ENCODE data around the gene ATP1A4.

ATP1A4 gene

DNA sequence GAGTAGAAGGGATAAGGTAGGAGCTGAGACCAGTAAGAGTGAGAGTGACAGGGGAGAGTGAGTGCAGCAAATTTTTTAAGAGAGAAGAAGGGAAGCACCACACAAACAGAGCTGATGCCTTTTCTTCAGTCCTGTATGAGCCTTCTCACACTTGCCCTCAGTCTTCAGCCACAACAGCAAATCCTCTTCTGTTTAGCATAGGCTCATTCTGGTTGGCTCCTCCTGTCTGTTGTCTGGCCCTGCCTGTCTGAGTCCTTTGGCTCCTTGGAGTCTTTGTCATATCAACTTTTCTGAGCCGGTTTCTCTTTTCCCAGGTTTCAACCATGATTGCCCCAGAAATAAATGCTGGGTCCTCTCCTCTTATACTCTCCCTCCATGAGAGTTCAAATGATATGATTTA, 26.3 kb downstream of the ATP1A4 start:
- no peak for DNase-seq (ENCODE audit: low spot score)

DNA sequence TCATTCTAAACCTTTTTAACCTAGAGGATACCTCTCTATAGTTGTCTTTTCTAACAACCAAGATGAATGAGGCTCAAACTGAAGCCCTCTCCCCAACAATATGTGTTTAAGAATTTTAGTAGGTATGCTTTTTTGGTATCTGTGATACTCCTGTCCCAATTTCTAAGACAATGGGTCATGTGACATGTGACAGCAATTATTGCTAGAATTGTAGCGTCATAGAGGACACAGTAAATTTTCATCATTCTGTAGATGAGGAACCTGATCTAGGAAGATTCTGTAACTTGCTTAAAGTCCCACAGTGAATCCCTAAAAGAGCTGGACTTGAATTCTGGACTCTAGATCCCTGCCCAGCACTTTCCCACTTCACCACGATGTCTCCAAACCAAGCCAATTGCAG, 27.3 kb downstream of the ATP1A4 start:
- no peak for DNase-seq (ENCODE audit: low spot score)

DNA sequence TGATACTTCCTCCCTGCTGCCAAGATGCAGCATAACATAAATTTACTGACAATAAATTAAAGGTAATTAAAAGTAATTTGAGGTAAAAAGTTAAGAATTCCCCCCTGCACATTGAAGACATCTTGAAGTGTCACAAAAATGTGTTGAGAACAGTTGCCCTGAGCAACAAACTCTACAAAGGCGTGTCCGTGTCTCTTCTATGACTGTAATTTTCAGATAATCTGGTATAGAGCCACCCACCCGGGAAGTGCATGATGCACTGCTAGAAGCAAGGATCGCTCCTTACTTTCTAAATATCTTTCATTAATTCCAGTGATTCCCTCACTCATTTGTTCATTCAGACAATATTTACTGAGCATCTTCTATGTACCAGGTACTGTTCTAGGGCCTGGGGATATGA, 27.9 kb downstream of the ATP1A4 start:
- no peak for DNase-seq (ENCODE audit: low spot score)

DNA sequence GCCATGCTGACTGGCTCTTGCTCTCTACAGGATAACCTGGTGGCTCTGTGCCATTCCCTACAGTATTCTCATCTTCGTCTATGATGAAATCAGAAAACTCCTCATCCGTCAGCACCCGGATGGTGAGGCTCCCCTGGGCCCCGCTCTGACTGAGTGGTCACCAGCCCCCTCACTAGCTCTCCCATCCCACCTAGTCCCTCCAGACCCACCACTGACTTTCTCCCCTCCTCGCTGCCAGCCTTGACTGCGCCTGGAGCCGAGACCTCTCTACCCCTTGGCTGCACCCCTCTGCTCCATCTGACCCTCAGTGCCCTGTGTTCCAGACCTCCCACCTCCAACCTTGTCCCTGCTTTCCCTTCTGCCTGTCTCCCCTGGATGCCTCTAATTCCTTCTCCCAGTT, 34.8 kb downstream of the ATP1A4 start:
- DNase-seq (ENCODE audit: low spot score): no peak

DNA sequence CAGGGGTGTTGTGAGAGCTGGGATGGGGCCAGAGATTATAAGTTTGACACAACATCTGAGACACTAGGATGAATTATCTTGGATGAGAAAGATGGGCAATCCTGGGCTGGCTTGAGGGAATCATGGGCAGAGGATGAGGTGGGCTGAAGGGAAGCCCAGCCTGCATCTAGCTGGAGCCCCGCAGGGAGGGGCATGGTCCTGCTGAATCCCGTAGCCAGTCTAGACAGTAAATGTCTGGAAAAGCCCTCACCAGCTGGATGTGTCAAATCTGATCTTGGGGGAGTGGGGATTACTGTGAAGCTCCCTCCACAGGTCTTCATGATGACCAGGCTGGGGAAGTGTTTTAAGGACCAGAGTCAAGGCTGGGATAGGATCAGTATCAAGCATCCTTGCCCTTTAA, 35.3 kb downstream of the ATP1A4 start:
- DNase-seq (ENCODE audit: low spot score): no peak

DNA sequence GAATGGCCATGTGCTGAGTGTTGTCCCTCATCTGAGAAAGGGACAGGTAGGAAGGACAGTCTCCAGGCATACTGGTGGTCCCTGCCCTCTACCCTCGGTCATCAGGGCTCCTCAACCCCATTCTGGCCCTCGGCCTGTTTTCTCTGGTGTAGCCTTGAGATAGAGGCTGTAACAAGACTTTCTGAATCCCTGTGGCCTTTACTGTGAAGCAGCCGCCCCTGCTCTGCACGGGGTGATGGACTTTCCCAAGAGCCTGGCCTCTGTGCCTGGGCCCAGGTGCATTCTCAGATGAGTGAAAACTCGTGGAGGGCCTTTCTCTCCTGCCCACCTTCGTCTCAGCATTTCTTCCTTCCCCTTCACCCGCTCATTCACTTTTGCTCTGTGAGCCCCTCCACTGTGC, 36.0 kb downstream of the ATP1A4 start:
- no peak for DNase-seq (ENCODE audit: low spot score)

DNA sequence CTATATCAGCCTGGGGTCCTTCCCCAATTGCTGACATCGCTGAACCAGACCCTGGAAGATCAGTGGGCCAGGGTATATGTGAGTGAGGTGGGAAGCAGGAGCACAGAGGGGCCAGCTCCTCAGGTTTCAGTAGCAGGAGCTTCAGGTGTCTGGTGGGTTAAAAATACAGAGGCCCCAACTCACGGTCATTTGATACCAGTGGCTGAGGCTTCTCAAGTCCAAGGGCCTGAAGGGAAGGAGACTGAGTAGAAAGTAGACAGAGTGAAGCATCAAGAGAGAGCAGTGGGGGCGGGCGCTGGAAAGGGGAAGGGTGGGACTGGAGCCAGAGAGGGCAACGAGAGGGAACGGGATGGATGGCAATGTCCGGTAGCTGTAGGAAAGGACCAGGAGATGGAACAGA, 36.9 kb downstream of the ATP1A4 start:
- DNase-seq (ENCODE audit: low spot score): no peak

DNA sequence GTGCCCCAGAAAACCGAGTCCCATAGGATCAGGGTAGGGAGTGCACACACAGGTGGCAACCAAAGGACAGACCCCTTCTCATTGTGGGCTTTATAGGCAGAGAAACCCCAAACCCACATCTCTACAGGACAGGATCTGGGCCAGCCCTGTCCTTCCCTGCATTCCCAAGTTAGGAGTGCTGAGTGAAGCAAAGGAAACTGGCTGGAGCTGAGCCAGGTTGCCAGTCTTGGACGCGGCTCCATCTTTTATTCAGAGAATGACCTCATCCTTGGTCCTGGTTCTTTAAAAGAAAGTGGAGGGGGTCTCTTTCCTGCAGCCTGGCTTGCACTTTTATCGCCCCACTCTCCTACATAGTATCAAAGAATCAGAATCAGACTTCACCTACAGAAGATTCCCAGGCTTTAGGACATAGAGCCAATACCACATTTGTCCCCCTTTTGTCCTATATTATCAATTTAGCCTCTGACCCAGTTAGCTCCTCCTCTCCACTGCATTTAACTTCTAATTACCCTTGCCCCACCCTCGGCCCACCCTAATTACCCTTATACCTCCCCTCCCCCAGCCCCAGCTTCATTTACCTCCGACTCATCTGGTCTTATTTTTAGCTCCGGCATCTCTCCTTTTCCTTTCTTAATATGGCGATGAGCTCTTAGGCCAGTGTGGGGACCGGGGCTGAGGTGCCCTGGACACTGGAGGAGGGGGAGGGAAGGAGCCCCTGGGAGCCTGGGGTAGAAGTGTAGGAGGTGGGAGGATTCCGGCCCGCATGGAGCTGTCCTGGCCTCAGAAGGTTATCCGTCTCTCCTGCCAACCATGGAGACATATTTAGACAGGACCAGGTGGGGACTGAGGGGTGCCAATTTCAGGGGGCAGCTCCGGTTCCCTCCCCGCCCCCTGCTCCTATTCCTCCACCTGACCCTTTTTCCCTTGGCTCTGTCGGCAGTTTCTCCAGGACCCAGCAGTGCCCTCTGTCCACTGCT, 38.5 kb downstream of the ATP1A4 start, which contains the start of gene CASQ1:
Gene CASQ1, plus strand, starts transcription at position 927 of the 977 bp plus-strand sequence. CDS start 177 bp downstream, outside the sequence.
- DNase-seq (ENCODE audit: low spot score): no peak

DNA sequence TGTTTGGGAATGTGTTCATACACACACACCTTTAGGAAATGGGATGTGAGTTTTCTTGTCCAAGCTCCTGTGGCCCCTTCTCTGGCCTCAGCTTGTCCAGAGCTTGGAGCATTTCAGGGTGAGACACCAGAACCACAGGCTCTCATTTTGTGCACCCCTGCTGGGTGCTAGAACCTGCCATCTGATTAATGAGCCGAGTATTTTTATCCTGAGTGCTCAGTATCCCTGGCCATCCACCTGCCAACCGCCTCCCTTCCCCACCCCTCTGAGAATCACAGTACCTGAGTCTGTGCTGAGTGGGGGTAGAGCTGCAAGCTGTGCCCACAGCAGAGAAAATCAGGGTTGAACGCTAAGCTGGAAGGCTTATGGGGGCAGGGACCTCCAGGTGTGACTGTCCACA, 40.4 kb downstream of the ATP1A4 start:
- DNase-seq (ENCODE audit: low spot score): no peak

DNA sequence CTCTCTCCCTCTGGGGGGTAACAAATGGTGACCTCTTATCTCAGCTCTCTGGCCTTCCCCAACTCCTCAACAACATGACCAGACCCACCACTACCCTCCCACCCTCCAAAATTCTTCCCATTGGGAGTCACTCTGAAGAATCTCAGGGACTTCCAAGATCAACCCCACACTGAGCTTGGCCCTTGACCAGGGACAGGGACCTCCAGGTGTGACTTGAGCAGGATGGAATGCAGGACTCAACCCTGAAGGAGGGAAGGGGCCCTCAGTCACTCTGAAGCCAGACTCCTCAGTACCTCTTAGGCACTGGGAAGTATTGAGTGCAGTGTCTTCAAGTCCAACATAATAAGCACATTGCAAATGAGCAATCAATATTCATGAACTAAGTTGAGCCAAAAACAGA, 40.8 kb downstream of the ATP1A4 start:
- no peak for DNase-seq (ENCODE audit: low spot score)

DNA sequence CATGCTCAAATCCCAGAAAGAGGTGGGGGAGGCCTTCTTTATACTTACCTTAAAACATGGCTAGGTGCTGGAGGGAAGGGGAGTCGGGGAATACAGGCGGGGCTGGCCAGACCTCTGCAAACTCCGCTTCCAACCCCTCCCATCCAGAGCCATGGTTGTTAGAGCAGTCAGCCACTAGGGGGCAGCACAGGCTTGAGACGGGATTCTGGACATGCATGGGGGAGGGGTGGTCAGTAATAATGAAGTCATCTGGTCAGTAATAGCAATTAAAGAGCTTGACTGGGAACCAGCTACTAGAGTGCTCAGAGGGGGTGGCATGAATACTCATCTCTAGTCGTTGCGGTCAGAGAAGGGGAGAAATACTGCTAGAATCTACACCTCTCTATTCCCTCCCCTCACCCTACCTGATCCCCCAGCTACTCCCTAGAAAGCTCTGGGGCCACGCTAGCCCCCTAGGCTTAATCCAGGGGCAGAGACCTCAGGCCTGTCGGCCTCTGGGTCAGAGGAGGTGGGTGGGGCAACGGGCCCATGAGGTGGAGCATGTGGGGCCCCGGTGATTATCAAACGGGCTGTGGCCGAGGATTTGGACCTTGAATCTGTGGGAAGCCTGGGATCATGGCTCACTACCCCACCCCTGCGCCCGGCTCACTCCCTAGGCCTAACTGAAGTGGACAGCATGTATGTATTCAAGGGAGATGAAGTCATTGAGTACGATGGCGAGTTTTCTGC, 41.9 kb downstream of the ATP1A4 start:
- peak; percentile 89 for DNase-seq (ENCODE audit: low spot score)

DNA sequence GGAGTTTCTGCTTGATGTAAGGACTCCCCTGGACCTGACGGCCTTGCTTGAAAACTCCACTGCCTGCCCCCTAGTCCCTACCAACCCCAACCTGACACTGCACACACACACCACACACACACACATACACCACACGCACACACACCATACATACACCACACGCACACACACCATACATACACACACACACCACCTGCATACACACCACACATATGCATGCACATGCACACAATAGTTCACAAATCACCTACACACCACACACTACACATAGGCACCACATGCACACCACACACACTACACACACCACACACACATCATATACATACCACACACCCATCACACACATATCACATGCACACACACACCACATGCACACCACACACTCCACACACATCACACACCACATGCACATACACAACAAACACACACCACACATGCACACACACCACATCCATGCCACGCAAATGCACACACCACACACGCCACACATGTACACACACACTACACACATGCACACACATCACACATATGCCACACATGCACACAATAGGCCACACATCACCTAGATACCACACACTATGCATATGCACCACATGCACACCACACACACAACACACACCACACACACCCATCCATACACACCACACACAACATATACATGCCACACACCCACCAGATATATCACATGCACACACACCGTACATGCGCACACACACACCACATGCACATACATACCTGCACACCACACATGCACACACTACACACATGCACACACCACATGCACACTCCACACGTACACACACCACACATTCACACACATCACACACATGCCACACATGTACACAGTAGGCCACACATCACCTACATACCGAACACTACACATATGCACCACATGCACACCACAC, 42.7 kb downstream of the ATP1A4 start:
- no peak for DNase-seq (ENCODE audit: low spot score)

DNA sequence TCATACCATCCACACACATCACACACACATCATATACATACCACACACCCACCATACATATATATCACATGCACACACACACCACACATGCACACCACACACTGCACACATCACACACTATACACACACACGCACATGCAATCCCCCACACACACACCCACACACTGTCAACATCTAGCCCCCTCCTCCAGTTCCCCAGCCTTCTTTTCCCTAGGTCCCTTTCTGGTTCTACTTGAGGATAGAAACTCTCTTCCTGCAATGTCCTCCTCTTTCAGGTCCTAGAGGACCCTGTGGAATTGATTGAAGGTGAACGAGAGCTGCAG, 43.3 kb downstream of the ATP1A4 start:
- DNase-seq (ENCODE audit: low spot score): no peak

DNA sequence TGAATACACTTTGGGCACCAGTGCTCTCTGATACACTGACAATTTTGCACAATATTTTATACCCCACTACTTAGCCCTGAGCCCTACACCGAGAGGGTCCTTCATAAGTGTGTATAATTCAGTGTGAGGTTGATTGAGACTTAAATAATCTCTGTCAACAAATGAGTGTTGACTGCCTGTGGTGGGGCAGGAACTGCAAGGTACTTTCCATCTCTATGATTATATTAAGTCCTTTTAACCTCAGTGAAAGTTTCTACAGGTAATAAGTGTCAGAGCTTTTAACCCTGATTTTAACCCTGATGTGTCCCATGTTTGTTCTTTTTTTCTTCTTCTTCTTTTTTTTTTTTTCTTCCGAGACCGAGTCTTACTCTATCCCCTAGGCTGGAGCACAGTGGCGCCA, 44.7 kb downstream of the ATP1A4 start:
- no peak for DNase-seq (ENCODE audit: low spot score)

DNA sequence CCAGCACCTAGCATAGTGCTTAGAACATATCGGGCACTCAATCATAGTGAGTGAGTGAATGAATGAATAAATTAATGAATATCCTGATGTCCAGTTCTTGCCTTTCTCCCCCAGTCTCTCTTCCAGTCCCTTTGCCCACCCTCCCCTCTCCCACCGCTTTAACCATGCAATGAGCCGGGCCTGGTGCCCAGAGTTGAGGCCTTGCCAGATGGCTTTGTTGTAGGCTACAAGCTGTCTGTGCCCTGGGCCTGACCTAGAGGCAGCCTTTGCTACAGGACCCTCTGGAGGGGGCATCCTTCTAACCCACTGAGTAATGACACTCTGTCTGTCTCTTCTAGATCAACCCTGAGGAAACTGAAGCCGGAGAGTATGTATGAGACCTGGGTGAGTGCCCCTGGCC, 45.8 kb downstream of the ATP1A4 start:
- no peak for DNase-seq (ENCODE audit: low spot score)

DNA sequence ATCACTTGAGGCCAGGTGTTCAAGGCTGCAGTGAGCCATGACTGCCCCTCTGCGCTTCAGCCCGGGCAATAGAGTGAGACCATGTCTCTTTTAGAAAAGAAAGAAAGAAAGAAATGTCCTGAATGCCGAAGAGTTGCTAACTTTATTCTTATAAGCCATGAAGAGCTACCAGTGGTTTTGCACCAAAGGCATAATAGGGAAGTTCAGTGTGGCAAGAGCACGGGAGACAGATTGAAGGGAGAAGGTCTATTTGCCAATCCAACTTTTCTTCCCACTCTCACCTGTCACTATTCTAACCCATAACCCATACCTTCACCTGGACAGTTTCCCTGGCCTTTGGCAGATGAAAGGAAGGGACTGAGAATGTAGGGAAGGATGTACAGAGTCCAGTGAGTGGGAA, 49.4 kb downstream of the ATP1A4 start:
- DNase-seq (ENCODE audit: low spot score): no peak

DNA sequence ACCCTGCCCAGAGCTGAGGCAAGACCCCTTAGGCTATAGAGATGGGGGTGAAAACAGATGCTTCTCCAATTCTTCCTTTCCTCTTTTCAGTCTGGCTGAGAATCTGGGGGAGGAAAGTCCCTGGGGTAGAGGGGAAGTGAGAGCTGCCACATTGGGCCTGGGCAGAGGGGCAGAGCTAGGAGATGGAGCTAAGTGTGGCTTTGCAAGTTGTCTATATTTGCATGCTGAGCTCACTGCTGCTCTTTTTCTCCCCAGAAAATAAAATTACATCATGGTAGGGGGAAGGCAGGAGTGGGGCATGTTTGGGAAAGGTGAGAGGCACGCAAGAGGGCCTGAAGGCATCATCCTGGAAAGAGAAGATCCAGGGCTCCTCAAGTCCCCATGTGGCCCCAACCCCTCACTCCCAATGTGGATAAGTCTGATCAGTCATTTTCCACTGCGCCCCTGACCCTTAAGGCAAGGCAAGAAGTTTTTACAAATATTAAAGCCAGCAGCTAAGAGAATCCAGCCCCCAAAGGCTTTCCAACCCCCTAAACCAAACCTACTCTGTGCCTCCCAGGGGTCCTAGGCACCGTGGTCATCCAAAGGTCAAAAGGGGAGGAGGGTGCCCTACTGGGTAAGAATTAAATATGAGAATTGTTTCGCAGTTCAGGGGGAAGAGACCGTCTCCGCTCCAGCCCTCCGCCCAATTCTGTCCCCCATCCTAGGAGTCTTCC, 53.3 kb downstream of the ATP1A4 start:
- no peak for DNase-seq (ENCODE audit: low spot score)

DNA sequence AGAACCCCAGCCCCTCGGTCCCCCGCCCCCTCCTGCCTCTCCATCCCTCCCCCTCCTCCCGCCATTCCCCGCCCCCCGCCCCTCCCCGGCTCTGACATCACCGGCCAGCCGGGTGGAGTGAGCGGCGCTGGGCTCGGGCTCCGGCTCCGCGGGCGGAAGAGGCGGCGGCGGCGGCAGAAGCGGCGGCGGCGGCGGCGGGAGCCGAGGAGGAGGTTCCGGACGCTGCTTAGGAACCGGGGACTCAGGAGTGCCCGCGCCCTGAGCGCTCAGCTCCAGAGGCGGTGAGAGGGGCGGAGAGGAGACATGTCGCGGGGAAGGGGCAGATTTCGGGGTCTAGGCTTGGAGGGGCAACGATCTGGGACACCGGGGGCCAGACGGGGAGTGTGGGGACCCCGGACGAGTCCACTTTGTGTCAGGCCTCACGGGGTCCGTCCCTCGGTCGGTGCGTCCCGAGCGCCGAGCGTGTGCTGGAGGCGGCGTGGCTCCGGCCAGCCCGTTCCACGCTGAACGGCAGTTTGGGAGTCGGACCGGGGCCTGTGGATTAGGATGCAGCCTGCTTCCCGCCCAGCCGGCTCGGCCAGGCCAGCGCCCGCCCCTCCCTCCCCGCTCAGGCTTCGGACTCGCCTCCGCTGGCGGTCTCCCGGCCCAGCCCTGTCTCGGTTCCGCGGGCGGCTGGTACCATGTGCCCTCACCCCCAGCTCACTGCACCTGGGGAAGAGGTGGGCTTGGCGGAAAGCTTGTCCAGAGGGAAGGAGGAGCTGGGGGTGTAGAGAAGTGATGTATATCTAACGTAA, 54.0 kb downstream of the ATP1A4 start, which contains the start of gene PEA15:
Gene PEA15, plus strand, starts transcription at position 143 of the 794 bp plus-strand sequence. CDS start 6,161 bp downstream, outside the sequence.
- DNase-seq (ENCODE audit: low spot score): peak; percentile 56

DNA sequence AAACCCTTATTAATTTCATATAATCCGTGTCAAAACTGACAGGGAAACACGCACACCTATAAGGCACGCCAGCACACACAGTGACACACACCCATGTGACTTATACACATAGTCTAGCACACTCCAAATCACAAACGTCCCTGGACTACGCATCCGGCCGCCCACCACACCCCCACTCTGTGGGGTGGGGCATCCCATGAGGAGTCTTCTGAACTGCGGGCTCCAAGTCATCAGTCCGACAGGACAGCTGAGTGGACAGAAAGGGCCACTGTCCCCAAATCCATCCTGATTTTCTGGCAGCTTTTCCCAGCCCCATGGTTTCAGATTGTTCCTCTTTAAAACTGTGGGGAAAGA, 54.6 kb downstream of the ATP1A4 start:
- peak; percentile 90 for DNase-seq (ENCODE audit: low spot score)

DNA sequence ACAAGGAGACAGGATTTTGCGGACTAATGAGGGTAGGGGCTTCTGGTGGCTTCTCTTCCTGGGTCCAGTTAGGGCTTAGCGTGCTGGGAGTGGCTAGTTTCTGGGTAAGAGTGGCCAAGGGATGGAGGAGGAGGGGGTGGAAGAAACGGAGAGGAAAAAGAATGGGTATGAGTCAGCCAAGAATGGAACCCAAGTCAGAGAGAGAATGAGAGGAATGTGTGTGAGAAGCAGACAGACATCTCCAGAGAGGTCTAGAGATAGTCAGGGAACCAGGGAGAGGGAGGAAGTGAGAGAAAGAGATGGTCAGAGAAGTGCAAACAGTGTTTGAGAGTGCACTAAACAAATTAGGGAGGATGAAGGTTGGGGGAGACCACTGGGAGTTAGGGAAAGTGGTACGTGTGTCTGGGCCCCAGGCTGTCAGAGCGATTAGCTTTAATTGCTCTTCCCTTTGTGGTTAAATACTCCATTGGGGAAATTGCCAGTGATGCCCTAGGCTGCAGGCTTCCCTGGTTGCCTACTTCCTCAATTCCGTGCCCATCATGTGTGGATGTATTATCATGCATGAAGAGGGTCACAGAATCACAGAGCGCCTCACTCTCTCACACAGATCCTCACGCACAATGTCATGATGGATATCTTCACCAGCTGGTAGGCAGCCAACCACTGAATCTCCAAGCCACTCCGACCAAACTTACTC, 55.2 kb downstream of the ATP1A4 start:
- DNase-seq (ENCODE audit: low spot score): peak; percentile 48
